Measurements from ENCODE around the gene TSPOAP1.
"Not testable (repeated sequence)": the region's sequence is repeated elsewhere in the genome, so short reads cannot be mapped to it uniquely, and the experiment has no call there.

TSPOAP1 gene

GRCh38 chr17:58343131-58343530, 14.5 kb upstream of the TSPOAP1 start:
- TF ChIP-seq JUND (IDR thresholded peaks at IDR 0.05; ENCODE audit: low read depth), result no peak
- in situ Hi-C loops (cut with HindIII; ENCODE audit: low pct_unique_long_range_greater_than_20kb, low sequenced_read_pairs), result no loop called here

GRCh38 chr17:58341861-58342475, 13.4 kb upstream of the TSPOAP1 start:
- no peak for DNase-seq (ENCODE audit: low read depth in 1 of 2, low spot score in 1 of 2)
- TF ChIP-seq JUND (IDR thresholded peaks at IDR 0.05; ENCODE audit: low read depth), result no peak
- in situ Hi-C loops (cut with HindIII; ENCODE audit: low pct_unique_long_range_greater_than_20kb, low sequenced_read_pairs), result no loop called here

More at GRCh38 chr17:58343131-58343530, 14.5 kb upstream of the TSPOAP1 start:
- DNase-seq (ENCODE audit: low read depth in 1 of 2, low spot score in 1 of 2), result no peak

- DNase-seq (ENCODE audit: low read depth in 1 of 2, low spot score in 1 of 2); in situ Hi-C loops (cut with HindIII; ENCODE audit: low pct_unique_long_range_greater_than_20kb, low sequenced_read_pairs): not testable (repeated sequence)
Measured at GRCh38 chr17:58341136-58341860, 12.7 kb upstream of the TSPOAP1 start.

- no peak for DNase-seq (ENCODE audit: low read depth in 1 of 2, low spot score in 1 of 2)
- in situ Hi-C loops (cut with HindIII; ENCODE audit: low pct_unique_long_range_greater_than_20kb, low sequenced_read_pairs), result no loop called here
- no peak for TF ChIP-seq JUND (IDR thresholded peaks at IDR 0.05; ENCODE audit: low read depth)
Measured at GRCh38 chr17:58340405-58340876, 11.8 kb upstream of the TSPOAP1 start.

- TF ChIP-seq JUND (IDR thresholded peaks at IDR 0.05; ENCODE audit: low read depth), result no peak
- in situ Hi-C loops (cut with HindIII; ENCODE audit: low pct_unique_long_range_greater_than_20kb, low sequenced_read_pairs), result no loop called here
- no peak for DNase-seq (ENCODE audit: low read depth in 1 of 2, low spot score in 1 of 2)
Measured at GRCh38 chr17:58339755-58340404, 11.3 kb upstream of the TSPOAP1 start.

- no peak for DNase-seq (ENCODE audit: low read depth in 1 of 2, low spot score in 1 of 2)
- TF ChIP-seq JUND (IDR thresholded peaks at IDR 0.05; ENCODE audit: low read depth), result no peak
- in situ Hi-C loops (cut with HindIII; ENCODE audit: low pct_unique_long_range_greater_than_20kb, low sequenced_read_pairs), result no loop called here
Measured at GRCh38 chr17:58338841-58339754, 10.5 kb upstream of the TSPOAP1 start.

GRCh38 chr17:58338454-58338840, 9.9 kb upstream of the TSPOAP1 start:
- in situ Hi-C loops (cut with HindIII; ENCODE audit: low pct_unique_long_range_greater_than_20kb, low sequenced_read_pairs), result no loop called here
- DNase-seq (ENCODE audit: low read depth in 1 of 2, low spot score in 1 of 2), result no peak
- TF ChIP-seq JUND (IDR thresholded peaks at IDR 0.05; ENCODE audit: low read depth), result no peak

GRCh38 chr17:58337600-58338453, 9.2 kb upstream of the TSPOAP1 start:
- in situ Hi-C loops (cut with HindIII; ENCODE audit: low pct_unique_long_range_greater_than_20kb, low sequenced_read_pairs), result no loop called here

GRCh38 chr17:58337210-58337599, 8.6 kb upstream of the TSPOAP1 start:
- no peak for TF ChIP-seq JUND (IDR thresholded peaks at IDR 0.05; ENCODE audit: low read depth)
- DNase-seq (ENCODE audit: low read depth in 1 of 2, low spot score in 1 of 2), result no peak
- in situ Hi-C loops (cut with HindIII; ENCODE audit: low pct_unique_long_range_greater_than_20kb, low sequenced_read_pairs), result no loop called here

More at GRCh38 chr17:58337600-58338453, 9.2 kb upstream of the TSPOAP1 start:
- TF ChIP-seq JUND (IDR thresholded peaks at IDR 0.05; ENCODE audit: low read depth), result no peak
- no peak for DNase-seq (ENCODE audit: low read depth in 1 of 2, low spot score in 1 of 2)

- TF ChIP-seq JUND (IDR thresholded peaks at IDR 0.05; ENCODE audit: low read depth), result no peak
- in situ Hi-C loops (cut with HindIII; ENCODE audit: low pct_unique_long_range_greater_than_20kb, low sequenced_read_pairs), result no loop called here
- DNase-seq (ENCODE audit: low read depth in 1 of 2, low spot score in 1 of 2), result no peak
Measured at GRCh38 chr17:58336456-58337209, 8.0 kb upstream of the TSPOAP1 start.
